ENCODE results near the gene UGT2A3. TPM values are rescaled to one million over a fixed set of nuclear protein-coding genes. Genes with fewer than 3 reads are reported as not detected.
"Not testable (repeated sequence)": the region's sequence is repeated elsewhere in the genome, so short reads cannot be mapped to it uniquely, and the experiment has no call there.

UGT2A3 gene
- 10 to 100 TPM in 1 of 12 donors, under 1 TPM in 5, not detected in 6; 0.16 to 44.4 (median 0.27) TPM for polyA plus RNA-seq (ENCODE audit: insufficient read length in 12 of 12)
- long read RNA-seq, donor 1, transcript UGT2A3-201 (6 exons, 2,965 nt): major isoform, 55 of 77 reads
- long read RNA-seq, donor 1, partial matches to known transcripts: 17 of 77 reads
- long read RNA-seq, donor 1, other reads (novel, unspliced or antisense): 5 of 77 reads
- long read RNA-seq, donor 2: 0 reads
- long read RNA-seq, donor 3, partial matches to known transcripts: 0 of 1 reads
- long read RNA-seq, donor 3, other reads (novel, unspliced or antisense): 0 of 1 reads
- long read RNA-seq, donor 4: 0 reads
- long read RNA-seq, donor 5, partial matches to known transcripts: 0 of 1 reads
- long read RNA-seq, donor 5, other reads (novel, unspliced or antisense): 0 of 1 reads
- long read RNA-seq, donor 6: 0 reads
- long read RNA-seq, donor 7: 0 reads
- long read RNA-seq, donor 8: 0 reads
- long read RNA-seq, donor 9: 0 reads
- long read RNA-seq, donor 10: 0 reads
- long read RNA-seq, donor 11: 0 reads

GRCh38 chr4:68951078-68951805 is at the start of gene UGT2A3:
TSS of gene UGT2A3 (minus strand) at chr4:68951804. CDS start at chr4:68951760, 44 bp downstream.
- no peak for DNase-seq

GRCh38 chr4:68997040-68997439 is 45.4 kb upstream of the UGT2A3 start:
- no peak for DNase-seq

- DNase-seq: no peak
Measured at GRCh38 chr4:68995292-68995691, 43.7 kb upstream of the UGT2A3 start.

- DNase-seq: no peak
Measured at GRCh38 chr4:68987007-68987406, 35.4 kb upstream of the UGT2A3 start.

GRCh38 chr4:68985442-68985841 is 33.8 kb upstream of the UGT2A3 start:
- DNase-seq: no peak

GRCh38 chr4:68984947-68985346 is 33.3 kb upstream of the UGT2A3 start:
- no peak for DNase-seq

- DNase-seq: no peak
Measured at GRCh38 chr4:68963374-68963773, 11.8 kb upstream of the UGT2A3 start.

- no peak for DNase-seq
Measured at GRCh38 chr4:68962868-68963267, 11.3 kb upstream of the UGT2A3 start.

GRCh38 chr4:68960294-68961163 is 8.9 kb upstream of the UGT2A3 start:
- DNase-seq: no peak

GRCh38 chr4:68959085-68959484 is 7.5 kb upstream of the UGT2A3 start:
- not testable (repeated sequence) for DNase-seq

- no peak for DNase-seq
Measured at GRCh38 chr4:68954126-68954525, 2.5 kb upstream of the UGT2A3 start.

- DNase-seq: no peak
Measured at GRCh38 chr4:68953056-68953596, 1.5 kb upstream of the UGT2A3 start.

GRCh38 chr4:68951806-68952585 is 392 bp upstream of the UGT2A3 start:
- DNase-seq: no peak

- DNase-seq: no peak
Measured at GRCh38 chr4:68950033-68950432, 1.6 kb downstream of the UGT2A3 start.

GRCh38 chr4:68948985-68949384 is 2.6 kb downstream of the UGT2A3 start:
- no peak for DNase-seq

- DNase-seq: no peak
Measured at GRCh38 chr4:68948044-68948743, 3.4 kb downstream of the UGT2A3 start.

GRCh38 chr4:68929076-68929737 is 22.4 kb downstream of the UGT2A3 start:
- DNase-seq: no peak

GRCh38 chr4:68927165-68927564 is 24.4 kb downstream of the UGT2A3 start:
- DNase-seq: no peak

- DNase-seq: not testable (repeated sequence)
Measured at GRCh38 chr4:68922202-68922601, 29.4 kb downstream of the UGT2A3 start.

- DNase-seq: no peak
Measured at GRCh38 chr4:68921051-68921450, 30.6 kb downstream of the UGT2A3 start.
